Measurements from ENCODE around the gene ADRA2A.

GRCh38 chr10:111072232-111072631, 4.6 kb upstream of the ADRA2A start:
- TF ChIP-seq CTCF (optimal IDR thresholded peaks at IDR 0.05 in 1 of 3, IDR thresholded peaks at IDR 0.05 in 1 of 3, conservative IDR thresholded peaks at IDR 0.05 in 1 of 3; ENCODE audit: extremely low read depth in 1 of 3, insufficient read depth in 2 of 3, low read length in 3 of 3) (no peak), EZH2 (IDR thresholded peaks at IDR 0.05; ENCODE audit: low read length) (no peak)
